Activated T-helper 1 cell treated with anti-CD3 and anti-CD28 coated beads, Interleukin-2, amount 50 U/mL, for 16 hours (primary cell): Measurements from ENCODE around the gene BICC1.

Experiments used
- DNase-seq, 2 donors: peaks; one replicate each; pipeline ENCODE4 v3.0.0-alpha.2; 2020; ENCODE audit warnings: low read depth in 1 of 2, low spot score in 1 of 2

Gene BICC1

GRCh38 chr10:58599927-58600553 lies 87.4 kb downstream of the BICC1 start:
- DNase-seq = no peak

DNA sequence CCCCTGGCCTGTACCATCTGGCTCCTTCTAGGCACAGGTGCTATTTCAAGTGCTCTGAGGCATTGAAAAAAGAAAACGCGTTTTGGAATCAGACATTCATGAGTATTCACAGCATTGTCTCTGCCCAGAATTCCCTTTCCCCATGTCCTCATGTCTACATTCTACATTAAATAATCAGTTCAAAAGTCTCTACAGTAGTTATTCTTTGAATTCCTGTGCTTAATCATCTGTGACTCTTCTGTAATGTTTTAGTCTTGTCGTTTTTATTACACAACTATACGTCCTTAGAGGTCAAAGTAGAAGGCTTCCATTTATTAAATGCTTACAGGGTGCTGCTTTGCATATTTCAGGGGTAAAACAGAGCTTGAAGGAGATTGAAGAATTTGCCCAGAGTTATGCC lies 95.7 kb downstream of the BICC1 start:
- no peak for DNase-seq

GRCh38 chr10:58608826-58609531 lies 96.3 kb downstream of the BICC1 start:
- no peak for DNase-seq

DNA sequence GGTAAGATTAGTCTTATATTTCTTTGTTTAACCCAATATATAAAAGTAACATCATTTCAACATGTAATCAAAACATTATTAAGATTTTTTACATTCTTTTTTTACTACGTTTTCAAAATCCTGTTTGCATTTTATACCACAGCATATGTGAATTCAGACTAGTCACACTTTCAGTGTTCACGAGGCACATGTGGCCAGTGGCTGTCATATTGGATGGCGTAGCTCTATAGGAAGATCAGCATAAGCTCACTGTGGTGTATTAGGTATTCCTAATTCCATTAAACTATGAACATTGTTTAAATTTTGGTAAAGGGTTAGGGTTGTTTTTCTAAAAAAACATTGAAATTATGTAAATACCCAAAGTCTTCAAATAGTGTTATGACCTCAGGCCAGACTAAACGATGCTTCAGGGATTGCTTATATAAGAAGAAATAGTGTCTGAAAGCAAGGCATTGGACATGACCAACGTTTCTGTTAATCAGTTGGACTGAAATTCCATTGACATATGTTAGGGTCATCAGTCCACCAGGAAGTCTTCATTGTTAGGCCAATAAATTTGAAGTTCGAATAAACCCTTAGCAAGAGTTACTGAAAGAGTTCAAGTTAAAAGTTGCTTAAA lies 97.0 kb downstream of the BICC1 start:
- no peak for DNase-seq

GRCh38 chr10:58615237-58615935 lies 102.7 kb downstream of the BICC1 start:
- DNase-seq = no peak

DNA sequence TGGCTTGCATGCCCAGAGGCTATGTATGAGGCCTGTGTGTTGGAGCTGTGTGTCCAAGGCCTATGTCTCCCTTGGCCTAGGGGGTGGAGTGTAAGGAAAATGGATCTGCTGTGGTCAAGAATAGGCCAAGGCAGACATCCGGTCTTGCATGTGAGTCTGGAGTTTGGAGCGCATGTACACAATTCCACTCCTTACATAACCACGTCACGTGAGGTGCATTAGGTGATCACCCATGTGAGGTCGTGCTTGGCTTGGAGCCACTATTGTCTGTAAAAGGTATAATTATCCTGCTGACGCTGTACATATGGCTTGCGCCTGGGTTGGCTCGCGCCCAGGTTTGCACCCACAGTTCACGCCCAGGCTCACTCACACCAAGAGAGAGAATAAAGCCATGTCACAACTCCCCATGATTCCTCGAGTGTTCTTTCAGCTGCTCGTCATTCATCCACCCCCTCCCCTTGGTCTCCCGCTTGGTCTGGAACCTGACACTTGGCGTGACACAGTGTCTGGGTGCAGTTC lies 105.5 kb downstream of the BICC1 start:
- no peak for DNase-seq

DNA sequence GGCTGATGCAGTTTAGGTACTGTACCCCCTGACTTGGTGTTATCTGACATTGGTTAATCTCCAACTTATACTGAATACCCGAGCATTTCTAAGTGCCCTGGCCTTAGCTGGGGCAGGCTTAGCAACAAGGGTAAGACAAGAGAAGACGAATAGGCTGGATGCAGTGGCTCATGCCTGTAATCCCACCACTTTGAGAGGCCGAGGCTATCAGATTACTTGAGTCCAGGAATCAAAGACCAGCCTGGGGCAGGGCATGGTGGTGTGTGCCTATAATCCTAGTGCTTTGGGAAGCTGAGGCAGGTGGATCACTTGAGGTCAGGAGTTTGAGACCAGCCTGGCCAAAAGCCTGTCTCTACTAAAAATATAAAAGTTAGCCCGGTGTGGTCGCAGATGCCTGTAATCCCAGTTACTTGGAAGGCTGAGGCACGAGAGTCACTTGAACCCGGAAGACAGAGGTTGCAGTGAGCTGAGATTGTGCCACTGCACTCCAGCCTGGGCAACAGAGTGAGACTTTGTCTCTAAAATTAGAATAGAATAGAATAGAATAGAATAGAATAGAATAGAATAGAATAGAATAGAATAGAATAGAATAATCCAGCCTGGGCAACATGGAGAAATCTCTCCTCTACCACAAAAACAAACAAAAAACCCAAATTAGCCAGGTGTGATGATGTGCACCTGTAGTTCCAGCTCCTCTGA lies 108.9 kb downstream of the BICC1 start:
- DNase-seq = no peak

- DNase-seq = no peak
These were observed 109.6 kb downstream of the BICC1 start for GRCh38 chr10:58622246-58622645.

DNA sequence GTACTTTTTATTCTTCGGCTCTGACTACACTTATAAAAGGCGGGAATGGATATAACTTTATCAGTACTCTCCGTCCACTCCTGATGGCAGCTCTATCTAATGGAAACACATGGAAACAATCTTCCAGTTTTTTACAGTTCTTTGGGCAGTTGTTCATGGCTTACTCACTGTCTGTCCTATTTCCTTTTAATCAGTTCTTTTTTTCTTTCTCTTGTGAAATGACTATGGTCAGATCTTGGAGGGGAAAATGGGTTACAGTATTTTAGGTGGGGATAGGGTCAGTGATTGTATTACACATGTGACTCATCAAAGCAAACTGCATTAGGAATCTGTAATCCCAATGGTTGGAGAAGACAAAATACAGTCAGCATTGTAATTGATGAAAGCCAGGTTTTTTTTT lies 112.4 kb downstream of the BICC1 start:
- DNase-seq = no peak

GRCh38 chr10:58627392-58627791 lies 114.7 kb downstream of the BICC1 start:
- DNase-seq = no peak

DNA sequence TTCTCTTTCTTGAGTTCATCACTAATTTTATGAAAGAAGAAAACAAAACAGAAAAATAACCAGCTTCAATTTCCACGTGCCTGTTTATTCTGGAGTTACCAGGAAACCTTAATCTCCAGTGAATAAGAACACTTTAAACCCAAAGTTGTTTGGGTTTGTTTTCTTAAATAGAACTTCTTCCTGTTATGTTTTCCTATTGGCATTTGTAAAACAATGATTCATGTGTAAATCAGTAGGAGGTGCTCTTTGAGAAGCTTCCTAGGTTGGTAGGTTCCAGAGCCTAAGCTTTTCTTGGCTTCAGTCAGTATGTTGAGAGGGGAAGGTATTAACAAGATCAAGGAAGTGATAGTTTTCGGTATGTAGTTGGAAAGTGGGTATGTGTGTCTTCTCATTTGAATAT lies 119.0 kb downstream of the BICC1 start:
- DNase-seq = no peak

GRCh38 chr10:58632216-58632615 lies 119.5 kb downstream of the BICC1 start:
- DNase-seq = no peak

DNA sequence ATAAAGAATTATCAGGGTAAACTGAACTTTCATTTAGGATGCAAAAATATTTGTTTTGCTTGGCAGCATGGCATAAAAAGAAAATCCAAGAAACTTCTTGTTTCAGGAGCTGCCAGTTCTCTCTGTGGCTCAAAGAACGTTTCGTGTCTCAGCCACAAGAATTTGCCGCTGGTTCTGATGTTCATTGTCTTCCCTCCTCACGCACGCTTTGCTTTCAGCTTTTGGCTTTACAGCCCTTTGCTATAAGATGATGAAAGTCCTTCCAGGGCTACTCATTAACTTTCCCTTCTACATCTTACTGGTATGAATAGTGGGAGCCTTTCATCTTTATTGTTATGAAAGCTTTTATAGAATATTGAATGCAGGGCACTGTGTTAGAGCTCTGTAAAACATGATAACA lies 124.7 kb downstream of the BICC1 start:
- no peak for DNase-seq

GRCh38 chr10:58638388-58638787 lies 125.7 kb downstream of the BICC1 start:
- no peak for DNase-seq

- no peak for DNase-seq
These were observed 128.4 kb downstream of the BICC1 start for GRCh38 chr10:58641095-58641531.

- DNase-seq = no peak
These were observed 129.0 kb downstream of the BICC1 start for GRCh38 chr10:58641708-58642107.

GRCh38 chr10:58642283-58642682 lies 129.6 kb downstream of the BICC1 start:
- no peak for DNase-seq

DNA sequence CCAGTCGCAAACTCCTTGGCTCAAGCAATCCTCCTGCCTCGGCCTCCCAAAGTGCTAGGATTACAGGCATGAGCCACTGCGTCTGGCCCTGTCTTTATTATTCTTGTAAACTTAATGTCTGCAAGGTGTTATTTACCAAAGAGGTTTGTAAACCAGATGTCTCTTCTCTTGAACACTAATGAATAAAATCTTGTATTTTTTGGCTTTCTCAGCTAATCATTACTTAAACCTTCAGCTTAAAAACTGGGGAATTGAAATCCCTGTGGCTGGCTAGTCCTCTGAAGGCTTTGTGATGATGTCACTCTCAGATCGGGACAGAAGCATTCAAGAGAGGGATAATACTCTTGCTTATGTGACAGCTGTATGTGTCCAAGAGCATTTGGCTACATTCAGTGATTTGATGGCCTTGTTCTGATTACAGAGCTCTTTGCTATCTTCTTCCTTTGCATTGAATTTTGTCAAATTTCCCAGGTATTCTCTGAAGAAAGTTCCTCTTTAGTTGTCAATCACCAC lies 130.3 kb downstream of the BICC1 start:
- no peak for DNase-seq

DNA sequence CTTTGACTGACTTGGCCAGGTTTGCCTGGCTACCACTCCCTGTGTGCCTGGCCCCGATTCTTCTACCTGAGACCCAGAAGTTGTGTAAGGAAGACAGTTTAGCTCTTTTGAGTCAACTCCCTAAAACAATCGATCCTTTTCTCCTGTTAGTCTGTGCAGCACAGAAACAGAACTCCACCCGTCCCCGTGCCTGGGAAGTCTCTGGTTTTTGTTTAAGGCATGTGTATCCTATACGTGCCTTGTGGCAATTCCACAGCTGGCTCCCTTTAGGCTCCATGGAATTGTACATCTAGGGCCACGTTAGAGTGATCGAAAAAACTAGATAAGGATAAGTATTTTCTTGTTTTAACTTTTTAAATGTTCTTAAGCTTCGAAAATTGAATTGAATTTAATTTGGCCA lies 131.6 kb downstream of the BICC1 start:
- DNase-seq = no peak

DNA sequence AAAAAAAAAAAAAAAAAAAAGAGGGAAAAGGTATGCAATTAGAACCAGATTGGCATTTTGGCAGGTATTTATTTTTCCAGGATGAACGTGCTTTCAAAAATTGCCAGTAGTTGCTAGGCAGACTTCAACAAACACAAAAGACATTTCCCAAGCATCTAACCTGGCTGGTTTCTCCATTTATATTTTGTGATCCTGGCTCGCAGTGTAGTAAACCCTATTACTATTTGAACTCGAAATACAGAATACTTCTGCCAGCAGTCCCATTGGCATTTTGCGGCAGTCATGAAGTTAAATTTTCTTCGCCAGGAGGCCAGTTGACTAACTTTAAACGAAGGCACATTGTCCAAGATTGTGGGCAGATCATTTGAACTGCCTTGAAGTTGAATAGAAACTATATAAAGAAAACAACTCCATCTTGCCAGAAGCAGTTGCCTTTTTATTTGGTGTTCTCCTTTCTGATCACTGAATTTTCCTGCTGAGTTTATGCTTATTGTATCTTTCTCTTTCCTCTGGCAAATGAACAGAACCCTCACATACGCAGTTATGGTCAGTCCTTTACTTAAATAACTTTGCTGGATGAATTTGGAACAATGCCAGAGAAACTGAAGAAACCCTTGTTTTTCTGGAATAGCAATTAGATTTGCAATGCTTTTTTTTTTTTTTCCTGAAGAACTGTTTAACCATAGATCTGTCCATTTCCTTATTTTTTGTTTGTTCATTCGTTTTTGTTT lies 132.9 kb downstream of the BICC1 start:
- DNase-seq = no peak
